K562 (cell line): ENCODE data around the gene C12orf75. TPM values are rescaled to one million over a fixed set of nuclear protein-coding genes. Genes with fewer than 3 reads are reported as not detected.

ENCODE experiments used
- ATAC-seq: fragments of 200-7000 bp; cut with Tn5 transposase; 3 replicates; pipeline ENCODE4 v1.9.1; 2020; ENCODE audit warnings: moderate library complexity
- BruUV-seq: library from RNA; stranded (reverse); fragments of 400-500 nt; replicated peaks from 2 replicates; lab custom pipeline; 2021; lab: Mats Ljungman, UMichigan
- CTCF ChIA-PET: fragments of 300-600 bp; formaldehyde crosslinking; extraction: SDS; loops from one replicate; lab custom pipeline; 2021; ENCODE audit warnings: low intra/inter-chr PET ratio; lab: Yijun Ruan, JAX
- POLR2A ChIA-PET: fragments of 300-600, 350-650 bp; sonication (Branson Sonifier 250); formaldehyde crosslinking; extraction: SDS; loops from one replicate; lab custom pipeline; 2021; ENCODE audit warnings: antibody characterized with exemption, inconsistent platforms; lab: Yijun Ruan, JAX
- DNase-seq, 4 experiments: peaks; one replicate each; pipeline versions ENCODE4 v3.0.0 to v3.0.0-alpha.2; 2011 to 2018; ENCODE audit warnings: low spot score in 3 of 4, mixed read lengths in 3 of 4; ENCODE audit errors: extremely low read depth in 1 of 4
- FAIRE-seq: peaks from 2 replicates; lab custom pipeline; 2011; peaks lifted over from hg19 to GRCh38; lab: Jason Lieb, UNC
- H2AFZ ChIP-seq: 2 replicates; pipeline ENCODE4 v1.6.0; 2011; ENCODE audit warnings: low read depth, low read length, control low read depth, inconsistent platforms
- H3K27ac ChIP-seq: fragments of 200-600 bp; 3 replicates; pipeline ENCODE4 v1.8.0; 2011; ENCODE audit warnings: low read depth, mild to moderate bottlenecking, control low read depth, inconsistent platforms, low read length, moderate library complexity, mixed read lengths; ENCODE audit errors: extremely low read depth
- H3K27me3 ChIP-seq, 2 experiments: fragments of 300-600 bp in 1 of 2; 2 replicates in 1 of 2; 3 replicates in 1 of 2; pipeline versions ENCODE4 v1.6.0 to v1.8.0; 2011; ENCODE audit warnings: inconsistent platforms in 2 of 2, low read length in 2 of 2, mild to moderate bottlenecking in 1 of 2, mixed read lengths in 1 of 2, moderate library complexity in 1 of 2; ENCODE audit not compliant: control insufficient read depth in 2 of 2, insufficient read depth in 2 of 2
- H3K36me3 ChIP-seq: fragments of 300-600 bp; 3 replicates; pipeline ENCODE4 v1.8.0; 2011; ENCODE audit warnings: mild to moderate bottlenecking, low read length, inconsistent platforms; ENCODE audit not compliant: control insufficient read depth, insufficient read depth
- H3K4me1 ChIP-seq, 2 experiments: fragments of 200-600 bp in 1 of 2; replicated peaks in 1 of 2; 2 replicates in 1 of 2; 3 replicates in 1 of 2; pipeline versions ENCODE4 v1.5.1 to v1.8.0; 2011; ENCODE audit warnings: inconsistent platforms in 2 of 2, low read length in 2 of 2, mild to moderate bottlenecking in 1 of 2, mixed read lengths in 1 of 2, moderate library complexity in 1 of 2; ENCODE audit not compliant: control insufficient read depth in 2 of 2, insufficient read depth in 2 of 2
- H3K4me2 ChIP-seq: 2 replicates; pipeline ENCODE4 v1.6.1; 2011; ENCODE audit warnings: low read length, control low read depth, inconsistent platforms, mixed read lengths; ENCODE audit not compliant: insufficient read depth
- H3K4me3 ChIP-seq: fragments of 200-600 bp; sonication (generic), shearing (Covaris generic); 2 replicates; pipeline ENCODE4 v1.5.1; 2016; ENCODE audit warnings: control low read depth, inconsistent platforms
- H3K79me2 ChIP-seq: fragments of 200-600 bp; 3 replicates; pipeline ENCODE4 v1.8.0; 2011; ENCODE audit warnings: low read length, inconsistent platforms; ENCODE audit not compliant: control insufficient read depth, insufficient read depth
- H3K9ac ChIP-seq, 2 experiments: 2 replicates each; pipeline versions ENCODE4 v1.6.0 to v1.6.1; 2011; ENCODE audit warnings: low read depth in 2 of 2, low read length in 2 of 2, control low read depth in 1 of 2, inconsistent platforms in 1 of 2, mild to moderate bottlenecking in 1 of 2, mixed read lengths in 1 of 2; ENCODE audit not compliant: insufficient read depth in 1 of 2
- H3K9me1 ChIP-seq: one replicate; pipeline ENCODE4 v1.6.0; 2011; ENCODE audit warnings: inconsistent platforms, mild to moderate bottlenecking, low read length, moderate library complexity; ENCODE audit not compliant: control insufficient read depth, insufficient read depth
- H3K9me3 ChIP-seq: replicated peaks from 2 replicates; pipeline ENCODE4 v1.5.1; 2011; ENCODE audit warnings: low read depth, low read length, inconsistent platforms; ENCODE audit not compliant: control insufficient read depth, insufficient read depth
- H4K20me1 ChIP-seq: replicated peaks from 2 replicates; pipeline ENCODE4 v1.6.1; 2011; ENCODE audit warnings: low read length, inconsistent platforms, mixed read lengths; ENCODE audit not compliant: control insufficient read depth, insufficient read depth
- CEBPZ ChIP-seq: fragments of 150-350 bp; IDR thresholded peaks from 2 replicates; pipeline ENCODE4 v1.6.1; 2014; ENCODE audit warnings: low read depth, mild to moderate bottlenecking, low read length, borderline replicate concordance
- HOXB6 ChIP-seq: fragments of 250-450 bp; sonication (Bioruptor Pico); IDR thresholded peaks from 2 replicates; pipeline ENCODE4 v1.5.1; 2022; ENCODE audit warnings: mild to moderate bottlenecking, borderline replicate concordance
- MEF2A ChIP-seq: IDR thresholded peaks from 2 replicates; pipeline ENCODE4 v1.6.1; 2011; ENCODE audit warnings: low read depth, mild to moderate bottlenecking, low read length, moderate library complexity; ENCODE audit not compliant: control insufficient read depth
- SUPT5H ChIP-seq: fragments of 450-650 bp; IDR thresholded peaks from 2 replicates; pipeline ENCODE4 v1.6.1; 2016
- WGBS: fragments of 100-300 bp; shearing (Covaris generic); methylation state at CpG from one replicate; pipeline ENCODE4 v1.1.6; 2016; ENCODE audit warnings: low coverage, mixed read lengths; ENCODE audit not compliant: insufficient coverage; ENCODE audit errors: missing lambda C conversion rate; 5-methylcytosine and 5-hydroxymethylcytosine counted together
- in situ Hi-C: fragments of 300-500 bp; cut with MboI; formaldehyde crosslinking; loops from 4 replicates; pipeline ENCODE4 v1.15.0; 2018; ENCODE audit warnings: inconsistent platforms, mixed read lengths
- intact Hi-C: fragments of 100-400 bp; cut with micrococcal nuclease; formaldehyde crosslinking; loops from 2 replicates; pipeline ENCODE4 v1.14.2; 2022
- polyA plus RNA-seq, 8 experiments: library from polyadenylated mRNA; depleted of rRNA in 4 of 8; stranded (reverse) in 5 of 8; unstranded in 3 of 8; fragments of >200 nt; fragmentation: Nextera tagmentation in 2 of 8; fragmentation: Illumina TruSeq in 1 of 8; extraction: Ambion mirVana in 2 of 8; extraction: Trizol in 1 of 8; gene quantifications; 2 replicates each; pipeline versions ENCODE4 v1.2.1 to v1.2.3, GENCODE V29; 2011 to 2014; ENCODE audit warnings: inconsistent platforms in 1 of 8, missing spikeins in 1 of 8
- total RNA-seq, 7 experiments: library from RNA; depleted of rRNA in 6 of 7; stranded (reverse); fragments of >200 nt in 6 of 7; fragmentation: Illumina TruSeq in 2 of 7; extraction: Trizol in 2 of 7; gene quantifications; 2 replicates each; pipeline versions ENCODE4 v1.2.1 to v1.2.3, GENCODE V29; 2011 to 2021; ENCODE audit warnings: low replicate concordance in 1 of 7
- TF ChIP-seq, protein P1 (sequence below): fragments of 450-650 bp; IDR thresholded peaks from 2 replicates; pipeline ENCODE4 v1.6.1; 2016; ENCODE audit warnings: borderline replicate concordance
- TF ChIP-seq, protein P2 (sequence below): sonication (generic); formaldehyde crosslinking; IDR thresholded peaks from 2 replicates; pipeline ENCODE4 v1.8.0; 2023; ENCODE audit warnings: mild to moderate bottlenecking, missing genetic modification reagents

Gene C12orf75
- total and polyA plus RNA-seq, 9 of the 15 experiments (the other 6 are each of a cell fraction or from before 2014, with no cell fraction given) = 0.06 to 0.82 (median 0.26) TPM; not detected in 3

DNA sequence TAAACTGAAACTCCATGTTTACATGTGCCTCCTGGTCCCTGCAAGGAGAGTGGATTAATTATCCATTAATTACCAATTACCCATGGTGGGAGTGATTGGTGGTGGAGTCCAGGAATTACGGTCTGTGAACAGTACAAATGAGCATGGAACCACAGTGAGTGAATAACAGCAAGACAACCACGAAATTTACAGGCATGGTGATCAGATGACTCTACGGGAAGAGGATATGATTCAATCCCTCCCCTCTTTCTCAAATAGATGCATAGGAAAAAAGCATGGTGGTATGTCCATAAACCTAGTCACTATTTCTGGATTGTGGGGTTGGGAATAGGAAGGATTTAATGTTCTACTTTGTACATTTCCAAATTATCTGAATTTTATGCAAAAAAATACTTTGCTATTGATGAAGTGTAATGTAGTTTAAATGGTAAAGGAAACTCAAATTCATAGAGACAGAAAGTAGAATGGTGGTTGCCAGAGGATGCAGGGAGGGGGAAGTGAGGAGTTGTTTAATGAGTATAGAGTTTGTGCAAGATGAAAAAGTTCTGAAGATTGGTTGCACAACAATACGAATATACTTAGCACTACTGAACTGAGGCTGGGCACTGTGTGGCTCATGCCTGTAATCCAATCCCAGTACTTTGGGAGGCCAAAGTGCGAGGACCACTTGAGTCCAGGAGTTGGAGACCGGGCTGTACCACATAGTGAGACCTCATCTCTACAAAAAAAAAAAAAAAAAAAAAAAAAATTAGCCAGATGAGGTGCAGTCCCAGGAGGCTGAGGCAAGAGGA is 41.2 kb upstream of the C12orf75 start:
- Histone ChIP-seq H3K4me3 (no peak overlapping the region), H3K9ac (no peak overlapping the region), H3K27me3 (no peaks in the 10 kb centered on the region)
- in situ Hi-C loops = no loop called here
- intact Hi-C loops = no loop called here
- WGBS = 4% methylated on average over 5 of the region's 6 CpGs
- no peak for FAIRE-seq
- POLR2A ChIA-PET = no interaction called here
- no peak for TF ChIP-seq CEBPZ
- TF ChIP-seq HOXB6 = no peak
- no peak for TF ChIP-seq SUPT5H
- TF ChIP-seq MEF2A = no peak
- TF ChIP-seq, protein P1, sequence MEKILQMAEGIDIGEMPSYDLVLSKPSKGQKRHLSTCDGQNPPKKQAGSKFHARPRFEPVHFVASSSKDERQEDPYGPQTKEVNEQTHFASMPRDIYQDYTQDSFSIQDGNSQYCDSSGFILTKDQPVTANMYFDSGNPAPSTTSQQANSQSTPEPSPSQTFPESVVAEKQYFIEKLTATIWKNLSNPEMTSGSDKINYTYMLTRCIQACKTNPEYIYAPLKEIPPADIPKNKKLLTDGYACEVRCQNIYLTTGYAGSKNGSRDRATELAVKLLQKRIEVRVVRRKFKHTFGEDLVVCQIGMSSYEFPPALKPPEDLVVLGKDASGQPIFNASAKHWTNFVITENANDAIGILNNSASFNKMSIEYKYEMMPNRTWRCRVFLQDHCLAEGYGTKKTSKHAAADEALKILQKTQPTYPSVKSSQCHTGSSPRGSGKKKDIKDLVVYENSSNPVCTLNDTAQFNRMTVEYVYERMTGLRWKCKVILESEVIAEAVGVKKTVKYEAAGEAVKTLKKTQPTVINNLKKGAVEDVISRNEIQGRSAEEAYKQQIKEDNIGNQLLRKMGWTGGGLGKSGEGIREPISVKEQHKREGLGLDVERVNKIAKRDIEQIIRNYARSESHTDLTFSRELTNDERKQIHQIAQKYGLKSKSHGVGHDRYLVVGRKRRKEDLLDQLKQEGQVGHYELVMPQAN = no peak
- TF ChIP-seq, protein P2, sequence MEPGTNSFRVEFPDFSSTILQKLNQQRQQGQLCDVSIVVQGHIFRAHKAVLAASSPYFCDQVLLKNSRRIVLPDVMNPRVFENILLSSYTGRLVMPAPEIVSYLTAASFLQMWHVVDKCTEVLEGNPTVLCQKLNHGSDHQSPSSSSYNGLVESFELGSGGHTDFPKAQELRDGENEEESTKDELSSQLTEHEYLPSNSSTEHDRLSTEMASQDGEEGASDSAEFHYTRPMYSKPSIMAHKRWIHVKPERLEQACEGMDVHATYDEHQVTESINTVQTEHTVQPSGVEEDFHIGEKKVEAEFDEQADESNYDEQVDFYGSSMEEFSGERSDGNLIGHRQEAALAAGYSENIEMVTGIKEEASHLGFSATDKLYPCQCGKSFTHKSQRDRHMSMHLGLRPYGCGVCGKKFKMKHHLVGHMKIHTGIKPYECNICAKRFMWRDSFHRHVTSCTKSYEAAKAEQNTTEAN = no peak
- TF ChIP-seq, all 486 proteins: peak for 0
- Histone ChIP-seq H3K9me1 (no peaks in the 10 kb centered on the region), H3K4me2 (no peak overlapping the region), H3K9me3 (no peaks in the 10 kb centered on the region), H3K27ac (no peak overlapping the region), H2AFZ (no peak overlapping the region), H3K79me2 (no peaks in the 10 kb centered on the region), H3K4me1 (no peaks in the 10 kb centered on the region), H4K20me1 (no peaks in the 10 kb centered on the region), H3K36me3 (no peaks in the 10 kb centered on the region)
- DNase-seq (no peak), ATAC-seq (no peak)
- CTCF ChIA-PET = interaction anchor here (1.2 kb wide), 1 partner anchor 94 kb away, joined by 3 read pairs; no protein-coding TSS in a partner anchor
- no TSS peak for BruUV-seq
